Activated CD8-positive, alpha-beta memory T cell treated with anti-CD3 and anti-CD28 coated beads for 4 hours (primary cell): Measurements from ENCODE around the gene OTULINL.

Source experiments
- DNase-seq, 2 donors: peaks; one replicate each; pipeline ENCODE4 v3.0.0-alpha.2; 2020; ENCODE audit warnings: low read depth in 2 of 2

Gene OTULINL

DNA sequence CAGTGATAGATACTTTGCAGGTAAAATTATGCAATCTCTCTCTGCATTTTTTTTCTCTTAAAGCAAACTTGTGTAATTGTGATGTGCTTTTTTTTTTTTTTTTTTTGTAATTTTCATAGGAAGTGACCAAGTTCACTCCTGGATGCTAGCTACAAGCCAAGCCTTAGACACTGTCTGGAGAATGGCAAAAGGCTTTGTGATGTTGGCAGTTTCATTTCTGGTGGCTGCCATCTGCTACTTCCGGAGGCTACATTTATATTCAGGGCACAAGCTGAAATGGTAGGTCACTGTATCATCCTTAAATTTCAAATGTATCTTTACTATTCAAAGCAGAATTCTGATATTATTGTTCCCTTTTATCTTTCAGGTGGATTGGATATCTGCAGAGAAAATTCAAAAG lies 19.3 kb downstream of the OTULINL start:
- no peak for DNase-seq

DNA sequence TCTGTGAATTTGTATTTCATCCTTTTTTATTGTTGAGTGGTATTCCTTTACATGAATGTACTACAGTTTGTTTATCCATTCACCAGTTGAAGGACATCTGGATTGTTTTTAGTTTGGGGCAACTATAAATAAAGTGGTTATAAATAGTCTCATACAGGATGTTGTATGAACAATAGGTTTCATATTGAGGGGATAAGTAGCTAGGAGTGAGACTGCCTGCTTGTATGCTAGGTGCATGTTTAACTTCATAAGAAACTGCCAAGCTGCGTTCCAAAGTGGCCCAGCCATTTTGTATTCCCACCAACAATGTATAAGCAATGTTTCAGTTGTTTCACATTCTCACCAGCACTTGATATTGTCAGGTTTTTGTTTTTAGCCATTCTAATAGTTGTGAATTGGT lies 21.5 kb downstream of the OTULINL start:
- no peak for DNase-seq

DNA sequence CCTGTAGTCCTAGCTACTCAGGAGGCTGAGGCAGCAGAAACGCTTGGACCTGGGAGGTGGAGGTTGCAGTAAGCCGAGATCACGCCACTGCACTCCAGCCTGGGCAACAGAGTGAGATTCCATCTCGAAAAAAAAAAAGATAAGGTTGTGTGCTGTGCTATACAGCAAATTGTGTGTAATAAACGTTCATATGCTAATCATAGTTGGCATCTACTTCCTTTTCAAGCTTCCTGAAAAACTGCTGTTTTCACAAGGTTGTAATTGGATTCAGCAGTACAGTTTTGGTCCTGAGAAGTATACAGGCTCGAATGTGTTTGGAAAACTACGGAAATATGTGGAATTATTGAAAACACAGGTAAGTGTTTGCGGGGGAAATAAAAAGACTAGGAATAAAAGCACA lies 25.5 kb downstream of the OTULINL start:
- no peak for DNase-seq

DNA sequence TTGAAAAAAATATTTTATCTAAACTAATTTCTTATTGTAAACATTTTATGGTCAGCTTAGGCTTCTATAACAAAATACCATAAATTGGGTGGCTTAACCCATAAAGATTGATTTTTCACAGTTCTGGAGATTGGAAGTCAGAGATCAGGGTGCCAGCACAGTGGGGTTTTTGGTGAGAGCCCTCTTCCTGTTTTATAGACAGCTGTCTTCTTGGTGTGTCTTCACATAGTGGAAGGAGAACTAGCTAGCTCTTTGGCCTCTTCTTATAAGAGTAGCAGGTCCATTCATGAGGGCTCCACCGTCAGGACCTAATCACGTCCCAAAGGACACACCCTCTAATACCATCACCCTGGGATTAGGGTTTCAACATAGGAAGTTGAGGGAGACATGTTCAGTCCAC lies 26.6 kb downstream of the OTULINL start:
- DNase-seq, result no peak

DNA sequence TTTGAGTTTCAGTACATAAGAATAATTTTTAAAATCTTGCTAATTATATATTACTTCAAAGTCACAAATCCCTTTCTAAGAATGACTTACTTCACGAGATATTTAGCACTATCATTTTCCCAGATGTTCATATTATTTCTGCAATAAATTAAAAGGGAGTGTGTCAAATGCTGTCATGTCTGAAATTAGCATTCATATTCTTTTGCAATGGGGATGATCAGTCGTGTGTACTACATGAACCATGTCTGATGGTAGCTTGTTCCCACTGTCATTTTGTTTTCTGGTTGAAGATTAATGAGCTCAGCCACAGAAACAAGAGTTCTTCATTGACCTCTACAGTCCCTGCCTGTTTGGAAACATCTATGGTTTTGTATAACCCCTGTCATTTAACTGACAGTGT lies 30.1 kb downstream of the OTULINL start:
- no peak for DNase-seq

DNA sequence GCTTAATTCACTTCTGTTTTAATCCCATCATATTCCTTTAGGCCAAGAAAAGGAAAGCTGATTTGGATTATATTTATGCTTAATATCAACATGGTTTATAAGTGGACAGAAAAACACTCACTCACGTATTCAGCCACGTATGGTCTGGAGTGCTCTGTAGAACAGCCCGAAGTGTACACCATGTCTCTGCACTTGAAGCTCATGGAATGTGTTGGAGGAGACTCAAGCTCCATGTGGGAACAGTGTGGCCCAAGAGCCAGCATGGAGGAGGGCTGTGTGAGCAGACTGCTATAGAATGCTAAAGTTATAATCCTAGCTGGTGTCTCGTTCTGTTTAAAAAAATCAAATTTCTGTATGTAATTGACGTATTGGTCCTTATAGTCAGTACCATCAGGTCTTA lies 32.9 kb downstream of the OTULINL start:
- DNase-seq, result no peak

DNA sequence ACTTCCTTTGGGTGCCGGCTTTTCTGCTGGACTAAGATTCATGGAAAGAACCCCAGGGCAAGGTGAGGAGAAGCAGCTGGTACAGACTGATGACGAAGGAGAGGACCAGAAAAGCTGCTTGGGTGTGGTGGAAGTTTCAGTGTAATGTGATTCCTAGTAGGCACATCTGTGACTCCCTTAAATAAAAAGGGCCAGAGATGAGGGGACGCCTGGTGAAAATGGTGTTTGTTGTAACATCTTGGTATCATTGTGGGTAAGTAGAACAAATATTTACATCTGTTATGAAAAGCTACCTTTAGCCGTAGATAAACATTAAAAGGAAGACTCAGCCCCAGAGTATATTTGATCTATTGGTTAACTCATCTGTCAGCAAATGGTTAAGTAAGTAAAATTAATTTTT lies 33.8 kb downstream of the OTULINL start:
- no peak for DNase-seq

DNA sequence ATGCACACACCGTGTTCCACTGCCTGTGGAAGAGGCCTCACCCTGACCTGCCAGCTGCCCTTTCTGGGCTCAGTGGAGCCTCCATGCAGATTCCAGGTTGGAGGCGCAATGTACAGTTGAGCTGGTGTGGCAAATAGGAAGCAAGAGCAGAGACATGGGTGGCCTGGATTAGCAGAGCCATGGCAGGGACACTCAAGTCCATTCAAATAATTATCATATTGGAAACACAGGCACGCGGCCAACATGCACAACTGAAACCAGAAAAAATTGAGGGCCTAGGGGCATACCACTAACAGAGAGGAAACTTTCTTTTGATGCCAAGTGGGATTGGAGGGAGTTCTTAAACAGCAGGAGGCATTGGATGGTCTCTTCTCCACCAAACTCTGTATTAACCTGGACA lies 35.8 kb downstream of the OTULINL start:
- DNase-seq, result no peak

DNA sequence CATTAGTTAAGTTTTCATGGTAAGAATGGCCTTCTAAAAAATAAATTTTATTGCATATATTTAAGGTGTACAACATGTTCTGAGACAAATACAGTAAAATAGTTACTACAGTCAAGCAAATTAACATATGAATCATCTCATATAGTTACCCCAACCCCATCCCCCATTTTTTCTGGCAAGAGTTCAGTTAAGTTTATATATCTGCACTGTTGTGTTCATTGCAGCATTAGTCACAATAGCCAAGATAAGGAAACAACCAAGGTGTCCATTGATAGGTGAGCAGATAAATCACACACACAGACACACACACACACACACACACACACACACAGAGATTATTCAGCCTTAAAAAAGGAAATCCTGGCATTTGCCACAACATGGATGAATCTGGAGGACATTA lies 45.7 kb downstream of the OTULINL start:
- no peak for DNase-seq

DNA sequence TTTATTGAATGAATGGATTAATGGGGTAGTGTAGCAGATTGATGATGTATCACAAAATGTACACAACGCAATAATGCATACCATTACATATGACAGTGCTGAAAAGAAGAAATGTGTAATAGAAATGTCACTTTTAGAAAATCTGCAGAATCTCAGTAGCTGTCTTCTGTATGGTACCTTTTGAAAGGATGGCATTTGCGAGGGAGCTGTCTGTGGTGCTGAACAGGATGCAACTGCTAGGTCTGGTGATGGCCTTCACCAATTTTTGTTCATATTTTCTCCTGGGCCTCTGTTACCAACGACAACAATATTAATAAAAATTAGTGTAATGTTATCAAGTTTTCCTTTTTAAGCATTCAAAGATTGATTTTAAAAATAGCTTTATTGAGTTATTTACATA lies 46.8 kb downstream of the OTULINL start:
- peak; percentile 6 to 19 for DNase-seq

DNA sequence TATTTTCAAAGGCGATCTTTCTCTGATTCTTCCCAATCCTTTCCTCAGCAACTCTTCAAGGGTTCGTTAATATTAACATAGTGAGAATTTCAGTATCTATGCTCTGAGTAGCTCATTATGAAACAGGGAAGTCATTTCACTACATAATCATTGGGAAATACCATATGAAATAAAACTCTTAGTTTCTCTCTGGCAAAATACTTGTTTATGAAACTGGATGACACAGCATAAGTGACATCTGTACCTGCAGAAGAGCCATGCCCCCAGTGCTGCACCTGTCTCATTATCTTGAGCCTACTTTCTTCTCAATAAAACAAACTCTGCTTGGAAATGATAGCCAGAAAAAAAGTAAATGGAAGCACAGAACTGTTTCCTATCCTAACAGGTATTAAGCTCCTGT lies 49.1 kb downstream of the OTULINL start:
- DNase-seq, result no peak

DNA sequence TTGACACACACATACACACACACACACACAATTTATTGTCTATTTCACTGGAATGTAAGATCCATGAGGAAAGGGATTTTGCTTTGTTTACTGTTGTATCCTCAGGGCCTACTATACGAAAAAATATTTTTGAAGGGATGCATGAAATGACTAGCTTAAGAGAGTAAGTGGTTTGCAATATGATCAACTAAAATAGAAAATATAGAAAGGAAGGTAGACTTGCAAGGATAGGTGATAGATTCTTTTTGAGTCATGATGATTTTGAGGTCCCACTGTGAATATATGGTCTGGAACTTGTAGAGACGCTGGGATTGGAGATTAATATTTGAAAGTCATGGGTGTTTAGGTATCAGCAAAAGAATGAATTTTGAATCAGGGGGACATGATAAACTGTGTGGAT lies 54.1 kb downstream of the OTULINL start:
- no peak for DNase-seq

DNA sequence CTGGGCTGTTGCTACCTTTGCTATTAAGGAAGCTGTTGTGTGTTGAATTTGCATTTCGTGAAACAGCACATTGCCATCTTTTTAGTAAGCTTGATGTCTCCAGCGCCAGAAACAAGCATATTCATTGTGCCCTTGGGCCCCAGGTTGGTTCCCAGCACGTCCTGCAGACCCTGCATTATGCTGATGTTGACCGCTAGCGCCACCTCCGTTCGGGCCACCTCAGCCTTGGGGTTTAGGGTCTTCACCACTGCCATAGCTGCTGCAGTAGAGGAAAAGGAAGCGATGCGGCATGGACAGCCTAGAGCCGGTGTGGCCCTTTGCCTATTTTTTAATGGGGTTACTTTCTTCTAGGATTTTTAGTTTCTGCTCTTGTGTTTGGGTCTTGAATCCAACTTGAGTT lies 59.2 kb downstream of the OTULINL start:
- no peak for DNase-seq

DNA sequence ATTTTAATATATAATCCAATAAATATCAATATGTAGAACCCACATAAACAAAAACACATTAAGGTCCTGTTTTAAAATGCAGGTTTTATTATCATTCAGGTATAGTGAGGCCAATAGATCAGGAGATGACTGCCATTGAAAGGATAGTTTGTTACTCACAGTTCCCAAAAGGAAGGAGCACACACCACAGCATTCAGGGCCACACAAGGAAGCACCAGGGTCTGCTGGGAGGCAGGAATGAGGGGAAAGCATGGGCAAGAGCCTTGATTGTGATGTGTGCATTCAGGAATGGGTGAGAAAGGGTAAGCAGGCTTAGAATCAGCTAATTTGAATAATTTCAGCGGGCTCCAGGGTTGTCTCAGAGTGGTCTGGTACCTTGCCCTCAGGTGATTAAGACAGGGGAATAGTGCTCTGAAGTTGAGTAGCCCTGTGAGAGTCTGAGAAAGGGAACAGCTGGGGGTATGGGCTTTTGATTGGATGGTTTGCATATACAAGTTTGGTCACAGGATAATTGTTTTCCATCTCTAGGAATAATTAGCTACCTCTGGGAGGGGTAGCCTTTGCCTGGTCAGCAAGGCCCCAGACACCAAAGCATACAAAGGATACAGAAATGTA lies 63.1 kb downstream of the OTULINL start:
- DNase-seq, result no peak

DNA sequence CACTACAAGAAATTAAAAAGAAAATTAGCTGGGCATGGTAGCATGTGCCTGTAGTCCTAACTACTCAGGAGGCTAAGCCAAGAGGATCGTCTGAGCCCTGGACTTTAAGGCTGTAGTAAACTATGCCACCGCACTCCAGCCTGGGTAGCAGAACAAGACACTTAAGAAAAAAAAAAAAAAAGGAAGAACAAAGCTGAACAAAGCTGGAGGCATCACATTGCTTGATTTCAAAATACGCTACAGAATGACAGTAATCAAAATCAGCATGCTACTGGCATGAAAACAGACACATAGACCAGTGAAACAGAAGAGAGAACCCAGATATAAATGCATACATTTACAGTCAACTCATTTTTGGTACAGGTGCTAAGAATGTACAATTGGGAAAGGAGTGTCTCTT lies 68.5 kb downstream of the OTULINL start:
- DNase-seq, result no peak

DNA sequence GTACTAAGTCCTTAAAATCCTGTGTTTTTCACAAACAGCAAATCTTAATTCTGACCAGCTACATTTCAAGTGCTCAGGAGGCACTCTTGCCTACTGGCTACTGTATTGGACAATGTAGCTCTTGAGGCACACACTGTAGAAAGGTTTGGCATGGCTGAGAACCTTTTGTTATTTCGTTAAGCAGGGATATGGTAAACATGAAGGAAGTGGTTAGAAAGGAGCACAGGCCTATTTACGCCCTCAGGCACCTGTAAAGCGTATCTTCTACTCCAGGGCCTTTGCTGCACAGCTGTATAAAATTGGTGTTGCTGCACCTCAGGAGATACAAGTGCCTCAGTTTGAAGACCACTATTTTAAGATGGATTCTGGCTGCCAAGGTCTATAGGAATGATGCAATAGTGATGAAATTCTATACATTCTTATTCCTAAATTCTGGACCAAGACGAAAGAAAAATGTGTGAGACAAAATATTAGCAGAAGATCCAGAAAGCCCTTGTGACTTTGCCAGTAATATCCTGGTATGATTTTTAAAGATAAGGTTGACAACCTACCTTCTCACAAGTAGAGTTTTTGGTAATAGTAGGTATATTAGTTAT lies 73.7 kb downstream of the OTULINL start:
- DNase-seq, result no peak

DNA sequence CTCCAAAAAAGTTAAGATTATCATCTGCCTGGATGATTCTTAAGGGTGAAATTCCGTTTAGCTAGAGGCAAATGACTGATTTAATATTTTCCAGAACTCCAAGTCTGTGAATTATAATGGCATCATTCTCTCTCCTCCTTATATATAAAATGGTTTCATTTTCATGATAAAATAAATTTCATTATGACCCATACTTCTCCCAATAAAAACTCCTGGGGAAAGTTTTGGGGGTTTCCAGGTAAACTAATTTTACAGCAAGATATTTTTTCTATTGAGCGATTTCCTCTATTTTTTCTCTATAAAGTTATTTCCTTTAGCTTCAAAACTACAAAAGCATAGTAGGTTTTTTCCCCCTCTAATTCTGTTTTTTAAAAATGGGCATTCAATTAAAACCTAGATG lies 75.3 kb downstream of the OTULINL start:
- DNase-seq, result no peak

DNA sequence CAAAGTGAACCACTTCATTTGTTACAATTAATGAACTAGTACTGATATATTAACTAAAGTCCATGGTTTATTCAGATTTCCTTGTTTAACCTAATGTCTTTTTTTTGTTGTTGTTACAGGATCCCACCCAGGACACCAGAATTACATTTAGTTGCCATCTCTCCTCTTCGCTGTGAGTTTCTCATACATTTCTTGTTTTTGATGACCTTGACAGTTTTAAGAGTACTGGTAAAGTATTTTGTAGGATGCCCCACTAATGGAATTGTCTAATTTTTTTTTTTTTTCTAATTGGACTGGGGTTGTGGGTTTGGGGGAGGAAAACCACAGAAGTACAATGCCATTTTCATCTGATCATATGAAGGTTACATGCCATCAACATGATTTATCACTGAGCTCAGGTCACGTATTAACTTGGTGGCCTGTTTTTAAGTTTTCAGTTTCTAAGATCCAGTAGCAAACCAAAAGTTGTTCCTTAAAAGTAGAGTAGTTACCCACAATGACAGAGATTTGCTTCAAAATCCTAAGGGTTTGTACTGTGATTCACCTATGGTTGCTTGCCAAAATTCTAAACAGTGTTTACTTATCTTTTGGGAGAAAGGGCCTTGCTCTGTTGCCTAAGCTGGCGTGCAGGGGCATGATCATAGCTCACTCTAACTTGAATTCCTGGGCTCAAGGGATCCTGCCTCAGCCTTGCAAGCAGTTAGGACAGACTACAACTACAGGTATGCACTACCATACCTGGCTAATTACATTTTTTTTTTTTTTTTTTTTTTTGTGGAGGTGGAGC lies 78.4 kb downstream of the OTULINL start:
- no peak for DNase-seq

DNA sequence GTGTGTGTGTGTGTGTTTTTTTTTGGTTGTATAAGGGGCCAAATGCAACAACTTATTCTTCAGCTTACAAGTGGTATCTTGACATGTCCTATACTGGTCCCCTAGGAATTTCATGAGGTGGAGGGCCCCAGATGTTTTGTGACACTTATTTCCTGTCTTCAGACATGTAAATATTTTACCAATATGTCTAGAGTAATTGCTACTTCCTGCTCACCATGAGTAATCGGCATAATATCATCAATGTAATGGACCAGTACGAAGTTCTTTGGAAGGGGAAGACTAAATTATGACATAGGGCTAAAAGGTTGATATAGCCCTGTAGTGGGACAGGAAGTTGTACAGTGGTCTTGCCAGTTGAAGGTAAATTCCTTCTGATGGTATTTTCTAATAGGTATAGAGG lies 79.2 kb downstream of the OTULINL start:
- no peak for DNase-seq
